Measurements from ENCODE around the gene MED12L. TPM values are rescaled to one million over a fixed set of nuclear protein-coding genes. Genes with fewer than 3 reads are reported as not detected.
A peak's percentile ranks its signal among the peaks of the same experiment; 100 is the strongest.

Gene MED12L
- total RNA-seq, 1 experiment from 2014 or later, result 1.5 TPM

Small RNAs within 50 kb of the gene (small RNA-seq; reads per million reads assigned to genes)
- 0.25 reads per million, percentile 18 among the genes with 10 or more reads in this experiment for gene RNA5SP145

Other genes starting within 250 kb of the MED12L start
- not detected in 2 replicates for gene MINDY4B, start 180.2 kb upstream of the MED12L start, total RNA-seq (2014; rRNA removed; shearing (Covaris generic))
- gene CLRN1, start 112.9 kb upstream of the MED12L start, total RNA-seq (2014; rRNA removed; shearing (Covaris generic)), result not detected in 2 replicates
- gene GPR171, start 117.6 kb downstream of the MED12L start, total RNA-seq (2014; rRNA removed; shearing (Covaris generic)), result not detected in 2 replicates
- gene P2RY14, start 192.9 kb downstream of the MED12L start, total RNA-seq (2014; rRNA removed; shearing (Covaris generic)), result not detected in 2 replicates
- gene GPR87, start 231.2 kb downstream of the MED12L start, total RNA-seq (2014; rRNA removed; shearing (Covaris generic)), result 1.3 and 2.2 TPM in 2 replicates
- gene P2RY13, start 243.9 kb downstream of the MED12L start, total RNA-seq (2014; rRNA removed; shearing (Covaris generic)), result not detected in 2 replicates

Data from HT1080 (cell line).